ENCODE data around the gene PRKAG2.

- TF ChIP-seq POLR2AphosphoS5 (IDR thresholded peaks at IDR 0.05) (no peak), POLR2A (IDR thresholded peaks at IDR 0.05) (no peak), CTCF (IDR thresholded peaks at IDR 0.05 in 8 of 11, conservative IDR thresholded peaks at IDR 0.05 in 3 of 11) (no peak)
These were observed 5.8 kb upstream of the PRKAG2 start for GRCh38 chr7:151882734-151883133.
